ENCODE measurements around the gene HK1.

The HK1 gene

GRCh38 chr10:69451209-69451783 lies 173.0 kb downstream of the HK1 start, which contains the start of gene TSPAN15:
Gene TSPAN15 (plus strand): TSS chr10:69451465. CDS start chr10:69451595, 130 bp downstream.
- peak; percentile 84 for DNase-seq (ENCODE audit: low spot score)
